Measurements from ENCODE around the gene IFNAR1. TPM values are rescaled to one million over a fixed set of nuclear protein-coding genes. Genes with fewer than 3 reads are reported as not detected.

The IFNAR1 gene
- total and polyA plus RNA-seq, 2 of the 8 experiments (the other 6 are each of a cell fraction or from before 2014, with no cell fraction given) = 3.1 to 17.1 TPM

- Histone ChIP-seq H2BK12ac (ENCODE audit: low read depth, low read length) (no peak overlapping the region), H3K27ac (ENCODE audit: low read depth, low read length) (no peak overlapping the region), H4K91ac (replicated peaks; ENCODE audit: insufficient read length, low read length) (no peak overlapping the region), H3K4me1 (replicated peaks in 1 of 4; ENCODE audit: control insufficient read depth in 3 of 4, insufficient read depth in 4 of 4, low read length in 3 of 4) (peaks cover 0 to 5% (median 2%) of the 10 kb centered on the region in 4 experiments; a peak in 1 of 7 replicates), H3K27me3 (replicated peaks in 1 of 4; ENCODE audit: control insufficient read depth in 3 of 4, extremely low read depth in 1 of 4, insufficient read depth in 3 of 4, low read length in 3 of 4) (no peaks in the 10 kb centered on the region; a peak in 1 of 7 replicates), H3K4me2 (ENCODE audit: insufficient read depth in 1 of 2, low read depth in 2 of 2, low read length in 2 of 2) (no peak overlapping the region), H3K56ac (replicated peaks; ENCODE audit: insufficient read length, low read depth, low read length) (no peak overlapping the region), H2BK120ac (replicated peaks; ENCODE audit: low read depth, low read length) (no peak overlapping the region), H3K9ac (replicated peaks in 1 of 4; ENCODE audit: extremely low read depth in 1 of 4, low read depth in 3 of 4, low read length in 3 of 4) (no peak overlapping the region), H3K14ac (ENCODE audit: insufficient read length) (no peak overlapping the region), H4K20me1 (replicated peaks in 1 of 2; ENCODE audit: control insufficient read depth in 1 of 2, insufficient read depth in 2 of 2, low read length in 2 of 2) (no peaks in the 10 kb centered on the region), H3K79me1 (ENCODE audit: low read depth, low read length) (no peaks in the 10 kb centered on the region), H3K4ac (replicated peaks; ENCODE audit: insufficient read length, low read depth, low read length) (no peak overlapping the region), H2BK15ac (ENCODE audit: low read length) (no peak overlapping the region), H2AK5ac (ENCODE audit: low read depth, low read length) (no peak overlapping the region), H2AFZ (ENCODE audit: low read length) (no peak overlapping the region), H2BK5ac (ENCODE audit: low read depth, low read length) (no peak overlapping the region), H3K23me2 (ENCODE audit: low read depth, low read length) (no peaks in the 10 kb centered on the region), H4K5ac (ENCODE audit: insufficient read length, low read depth, low read length) (no peak overlapping the region), H3K23ac (ENCODE audit: insufficient read length) (no peak overlapping the region), H3K4me3 (ENCODE audit: extremely low read depth in 1 of 4, insufficient read depth in 2 of 4, low read depth in 3 of 4, low read length in 4 of 4) (no peak overlapping the region), H4K8ac (ENCODE audit: extremely low read depth, insufficient read depth, low read length) (no peak overlapping the region), H3K9me3 (ENCODE audit: insufficient read depth in 2 of 2, low read depth in 1 of 2, low read length in 1 of 2) (no peaks in the 10 kb centered on the region), H3K36me3 (ENCODE audit: control insufficient read depth in 2 of 4, insufficient read depth in 4 of 4, low read length in 3 of 4) (no peaks in the 10 kb centered on the region), H3K18ac (ENCODE audit: extremely low read depth, low read length) (no peak overlapping the region), H3K79me2 (ENCODE audit: control insufficient read depth in 1 of 2, insufficient read depth in 2 of 2, low read length in 2 of 2) (no peaks in the 10 kb centered on the region), H2BK20ac (ENCODE audit: low read length) (no peak overlapping the region)
- no peak for DNase-seq (ENCODE audit: low read depth in 1 of 2, low spot score in 2 of 2)
- WGBS, 2 experiments (ENCODE audit: extremely low coverage in 1 of 2, insufficient coverage in 1 of 2, insufficient read length in 1 of 2, insufficient replicate concordance in 2 of 2, low coverage in 1 of 2, low lambda C conversion rate in 2 of 2, missing lambda C conversion rate in 1 of 2) = 94% methylated on average over 6 of the region's 6 CpGs; no CpG with 5 or more reads in 1 of the 2 experiments
- no peak for FAIRE-seq
- POLR2A ChIA-PET (ENCODE audit: partially characterized antibody) = no interaction called here
- CTCF ChIA-PET (ENCODE audit: partially characterized antibody) = interaction anchor here (0.8 to 5.2 kb wide), 8 partner anchors 10 to 190 kb away, joined by 3 to 35 read pairs (median 10); no protein-coding TSS in a partner anchor
- TF ChIP-seq PHF8 (conservative IDR thresholded peaks at IDR 0.05; ENCODE audit: low read depth, low read length) = no peak
- no peak for TF ChIP-seq MAFK (IDR thresholded peaks at IDR 0.05; ENCODE audit: low read depth, low read length)
- no peak for TF ChIP-seq SIRT6 (IDR thresholded peaks at IDR 0.05; ENCODE audit: low read length)
- TF ChIP-seq BRCA1 (IDR thresholded peaks at IDR 0.05; ENCODE audit: low read depth, low read length) = no peak
- TF ChIP-seq NANOG (IDR thresholded peaks at IDR 0.05; ENCODE audit: insufficient read depth, low read depth, low read length, poor library complexity, severe bottlenecking) = no peak
- no peak for TF ChIP-seq SP2 (IDR thresholded peaks at IDR 0.05; ENCODE audit: low read length)
- TF ChIP-seq SRF (IDR thresholded peaks at IDR 0.05; ENCODE audit: low read depth, low read length) = no peak
- TF ChIP-seq SP4 (IDR thresholded peaks at IDR 0.05; ENCODE audit: low read length) = no peak
- no peak for TF ChIP-seq CBX8 (IDR thresholded peaks at IDR 0.05; ENCODE audit: borderline replicate concordance, low read depth, low read length)
- no peak for TF ChIP-seq POLR2A (IDR thresholded peaks at IDR 0.05; ENCODE audit: control extremely low read depth in 1 of 2, low read depth in 2 of 2, low read length in 2 of 2)
- no peak for TF ChIP-seq POLR2AphosphoS5 (IDR thresholded peaks at IDR 0.05; ENCODE audit: low read depth, low read length)
- no peak for TF ChIP-seq CTBP2 (IDR thresholded peaks at IDR 0.05; ENCODE audit: borderline replicate concordance, insufficient read depth, insufficient read length, low read length)
- TF ChIP-seq SP1 (IDR thresholded peaks at IDR 0.05; ENCODE audit: low read depth, low read length) = no peak
- TF ChIP-seq KDM1A (IDR thresholded peaks at IDR 0.05; ENCODE audit: borderline replicate concordance, low read length) = no peak
- no peak for TF ChIP-seq TEAD4 (IDR thresholded peaks at IDR 0.05; ENCODE audit: low read depth, low read length)
- TF ChIP-seq SAP30 (IDR thresholded peaks at IDR 0.05; ENCODE audit: insufficient read depth, insufficient replicate concordance, low read length) = no peak
Measured at GRCh38 chr21:33387294-33387693, 62.5 kb downstream of the IFNAR1 start.
